DND-41 (cell line): ENCODE data around the gene POU2F1.

Experiments used
- CTCF ChIP-seq: IDR thresholded peaks from 2 replicates; pipeline ENCODE4 v1.5.1; 2012; ENCODE audit warnings: borderline replicate concordance, low read length, moderate library complexity, mild to moderate bottlenecking; ENCODE audit not compliant: poor library complexity, severe bottlenecking; ENCODE audit errors: extremely low read depth
- EZH2 ChIP-seq: IDR thresholded peaks from 3 replicates; pipeline ENCODE4 v1.6.1; 2012; ENCODE audit warnings: borderline replicate concordance, low read depth, mild to moderate bottlenecking, moderate library complexity, low read length, inconsistent platforms; ENCODE audit not compliant: severe bottlenecking

GRCh38 chr1:167248707-167249642, 28.3 kb downstream of the POU2F1 start:
- TF ChIP-seq CTCF (no peak), EZH2 (no peak)
